Smooth muscle cell (in vitro differentiated cells): ENCODE results near the gene NEU4. TPM values are rescaled to one million over a fixed set of nuclear protein-coding genes. Genes with fewer than 3 reads are reported as not detected.

Source experiments
- DNase-seq: peaks from one replicate; lab custom pipeline; 2025; ENCODE audit not compliant: unreplicated experiment; lab: John Stamatoyannopoulos, UW
- H2AFZ ChIP-seq: fragments of 200-600 bp; sonication (generic); 2 replicates; pipeline ENCODE4 v1.6.0; 2016; ENCODE audit warnings: antibody characterized with exemption, low read depth, mild to moderate bottlenecking
- H3F3A ChIP-seq: fragments of 200-600 bp; sonication (generic); 2 replicates; pipeline ENCODE4 v1.6.0; 2017; ENCODE audit warnings: antibody characterized with exemption, low read depth
- H3K27ac ChIP-seq: fragments of 200-600 bp; sonication (generic); 2 replicates; pipeline ENCODE4 v1.5.1; 2016; ENCODE audit warnings: low read depth, mild to moderate bottlenecking
- H3K27me3 ChIP-seq: fragments of 200-600 bp; sonication (generic); 2 replicates; pipeline ENCODE4 v1.6.1; 2016; ENCODE audit warnings: low read depth, mild to moderate bottlenecking
- H3K36me3 ChIP-seq: fragments of 200-600 bp; sonication (generic); 2 replicates; pipeline ENCODE4 v1.5.1; 2016; ENCODE audit warnings: low read depth
- H3K4me1 ChIP-seq: fragments of 200-600 bp; sonication (generic); 2 replicates; pipeline ENCODE4 v1.5.1; 2016; ENCODE audit warnings: low read depth
- H3K4me2 ChIP-seq: fragments of 200-600 bp; sonication (generic); 2 replicates; pipeline ENCODE4 v1.6.0; 2016; ENCODE audit warnings: mild to moderate bottlenecking
- H3K4me3 ChIP-seq: fragments of 200-600 bp; sonication (generic); 2 replicates; pipeline ENCODE4 v1.5.1; 2016; ENCODE audit warnings: mild to moderate bottlenecking
- H3K79me2 ChIP-seq: fragments of 200-600 bp; sonication (generic); 2 replicates; pipeline ENCODE4 v1.6.0; 2016; ENCODE audit warnings: low read depth, mild to moderate bottlenecking
- H3K9ac ChIP-seq: fragments of 200-600 bp; sonication (generic); 2 replicates; pipeline ENCODE4 v1.6.0; 2016; ENCODE audit warnings: low read depth
- H3K9me3 ChIP-seq: fragments of 200-600 bp; sonication (generic); replicated peaks from 2 replicates; pipeline ENCODE4 v1.5.1; 2016; ENCODE audit warnings: low read depth
- H4K20me1 ChIP-seq: fragments of 200-600 bp; sonication (generic); 2 replicates; pipeline ENCODE4 v1.6.0; 2016; ENCODE audit warnings: low read depth
- CTCF ChIP-seq: fragments of 200-600 bp; sonication (generic); IDR thresholded peaks from 2 replicates; pipeline ENCODE4 v1.5.1; 2017; ENCODE audit warnings: borderline replicate concordance, mild to moderate bottlenecking, antibody characterized with exemption; ENCODE audit not compliant: insufficient read depth, poor library complexity, severe bottlenecking
- WGBS: methylation state at CpG from one replicate; pipeline ENCODE4 v1.1.7; 2016; ENCODE audit warnings: low lambda C conversion rate; 5-methylcytosine and 5-hydroxymethylcytosine counted together
- polyA plus RNA-seq: library from polyadenylated mRNA; unstranded; fragments of >200 nt; fragmentation: Nextera tagmentation; extraction: Ambion mirVana; gene quantifications from 2 replicates; pipeline ENCODE4 v1.2.1, GENCODE V29; 2016
- total RNA-seq: library from RNA; depleted of rRNA; stranded (reverse); fragments of >200 nt; gene quantifications from 2 replicates; pipeline ENCODE4 v1.2.3, GENCODE V29; 2014

Gene NEU4
- total and polyA plus RNA-seq, 2 experiments from 2014 or later: 0.10 TPM; not detected in 1

- Histone ChIP-seq H3K79me2 (no peaks in the 10 kb centered on the region), H3K9ac (no peak overlapping the region), H3K4me3 (no peak overlapping the region), H4K20me1 (no peaks in the 10 kb centered on the region), H3K36me3 (no peaks in the 10 kb centered on the region), H3K4me1 (peaks cover 3% of the 10 kb centered on the region), H3K27ac (no peak overlapping the region), H2AFZ (no peak overlapping the region), H3K9me3 (no peaks in the 10 kb centered on the region), H3F3A (no peaks in the 10 kb centered on the region), H3K4me2 (no peak overlapping the region), H3K27me3 (no peaks in the 10 kb centered on the region)
- DNase-seq: no peak
- 95% methylated on average over 26 of the region's 27 CpGs for WGBS
- no peak for TF ChIP-seq CTCF
These were observed 2.4 kb downstream of the NEU4 start for GRCh38 chr2:241811201-241811951.

GRCh38 chr2:241811952-241812729 is 3.1 kb downstream of the NEU4 start:
- no peak for DNase-seq
- WGBS: 95% methylated on average over 19 of the region's 20 CpGs

GRCh38 chr2:241812730-241813643 is 4.0 kb downstream of the NEU4 start:
- Histone ChIP-seq H3K4me3 (no peak overlapping the region), H3K79me2 (no peaks in the 10 kb centered on the region), H2AFZ (no peak overlapping the region), H3K9ac (no peak overlapping the region), H3K36me3 (no peaks in the 10 kb centered on the region), H4K20me1 (no peaks in the 10 kb centered on the region), H3F3A (no peaks in the 10 kb centered on the region), H3K4me2 (no peak overlapping the region), H3K4me1 (peaks cover 3% of the 10 kb centered on the region), H3K27me3 (no peaks in the 10 kb centered on the region), H3K9me3 (no peaks in the 10 kb centered on the region), H3K27ac (no peak overlapping the region)
- DNase-seq: no peak
- WGBS: 95% methylated on average over 40 of the region's 40 CpGs
- TF ChIP-seq CTCF: no peak

More at GRCh38 chr2:241811952-241812729, 3.1 kb downstream of the NEU4 start:
- Histone ChIP-seq H3K36me3 (no peaks in the 10 kb centered on the region), H3K27me3 (no peaks in the 10 kb centered on the region), H3F3A (no peaks in the 10 kb centered on the region), H2AFZ (no peak overlapping the region), H3K4me1 (peaks cover 3% of the 10 kb centered on the region), H3K4me3 (no peak overlapping the region), H3K27ac (no peak overlapping the region), H3K9ac (no peak overlapping the region), H3K79me2 (no peaks in the 10 kb centered on the region), H3K9me3 (no peaks in the 10 kb centered on the region), H3K4me2 (no peak overlapping the region), H4K20me1 (no peaks in the 10 kb centered on the region)
- no peak for TF ChIP-seq CTCF
